Liver (tissue), 10 donors: ENCODE measurements around the gene CFAP73. TPM values are rescaled to one million over a fixed set of nuclear protein-coding genes. Genes with fewer than 3 reads are reported as not detected.
"Not testable (repeated sequence)": the region's sequence is repeated elsewhere in the genome, so short reads cannot be mapped to it uniquely, and the experiment has no call there.

Experiments used
- DNase-seq: peaks from one replicate; pipeline ENCODE4 v3.0.0-alpha.2; 2017; ENCODE audit warnings: low spot score
- H3K27ac ChIP-seq, 2 donors: one replicate each; pipeline ENCODE4 v1.7.0; 2013; ENCODE audit warnings: inconsistent platforms in 2 of 2, low read length in 2 of 2, control low read depth in 1 of 2, low read depth in 1 of 2, mild to moderate bottlenecking in 1 of 2
- H3K27me3 ChIP-seq, 4 donors: one replicate each; pipeline versions ENCODE4 v1.6.1 to v1.7.0; 2013; ENCODE audit warnings: low read length in 3 of 4, inconsistent platforms in 1 of 4, mild to moderate bottlenecking in 1 of 4, moderate library complexity in 1 of 4; ENCODE audit not compliant: control insufficient read depth in 4 of 4, insufficient read depth in 4 of 4
- H3K36me3 ChIP-seq, 4 donors: one replicate each; pipeline versions ENCODE4 v1.6.1 to v1.7.0; 2013; ENCODE audit warnings: low read length in 3 of 4, mild to moderate bottlenecking in 3 of 4, low read depth in 1 of 4, moderate library complexity in 1 of 4; ENCODE audit not compliant: control insufficient read depth in 4 of 4, insufficient read depth in 3 of 4
- H3K4me1 ChIP-seq, 4 donors: one replicate each; pipeline versions ENCODE4 v1.6.1 to v1.7.0; 2013; ENCODE audit warnings: low read length in 3 of 4, mild to moderate bottlenecking in 3 of 4, moderate library complexity in 1 of 4; ENCODE audit not compliant: control insufficient read depth in 4 of 4, insufficient read depth in 4 of 4
- H3K4me3 ChIP-seq, 3 donors: one replicate each; pipeline versions ENCODE4 v1.6.1 to v1.7.0; 2013; ENCODE audit warnings: low read length in 3 of 3, control low read depth in 1 of 3, low read depth in 1 of 3, mild to moderate bottlenecking in 1 of 3
- H3K9ac ChIP-seq, 2 donors: one replicate each; pipeline ENCODE4 v1.7.0; 2013; ENCODE audit warnings: low read length in 2 of 2, mild to moderate bottlenecking in 2 of 2, moderate library complexity in 2 of 2, control low read depth in 1 of 2, low read depth in 1 of 2
- H3K9me3 ChIP-seq, 4 donors: one replicate each; pipeline versions ENCODE4 v1.6.1 to v1.7.0; 2013; ENCODE audit warnings: low read length in 3 of 4; ENCODE audit not compliant: control insufficient read depth in 4 of 4
- ATF3 ChIP-seq: IDR thresholded peaks from 2 replicates; pipeline ENCODE4 v1.6.1; 2016; ENCODE audit warnings: antibody characterized with exemption
- EGR1 ChIP-seq, 2 donors: IDR thresholded peaks; 2 replicates each; pipeline ENCODE4 v1.6.1; 2016 to 2018; ENCODE audit warnings: antibody characterized with exemption in 2 of 2, low read depth in 2 of 2
- HNF4G ChIP-seq: IDR thresholded peaks from 2 replicates; pipeline ENCODE4 v1.6.1; 2016; ENCODE audit warnings: antibody characterized with exemption
- JUND ChIP-seq, 2 donors: IDR thresholded peaks; 2 replicates each; pipeline ENCODE4 v1.6.1; 2016; ENCODE audit warnings: antibody characterized with exemption in 2 of 2
- MAX ChIP-seq: IDR thresholded peaks from 2 replicates; pipeline ENCODE4 v1.6.1; 2016; ENCODE audit warnings: antibody characterized with exemption
- NR2F2 ChIP-seq: IDR thresholded peaks from 2 replicates; pipeline ENCODE4 v1.6.1; 2016; ENCODE audit warnings: antibody characterized with exemption
- RXRA ChIP-seq, 2 donors: IDR thresholded peaks; 2 replicates each; pipeline ENCODE4 v1.6.1; 2017 to 2018; ENCODE audit warnings: antibody characterized with exemption in 2 of 2, mild to moderate bottlenecking in 1 of 2
- SP1 ChIP-seq: IDR thresholded peaks from 2 replicates; pipeline ENCODE4 v1.6.1; 2018; ENCODE audit warnings: antibody characterized with exemption, mild to moderate bottlenecking
- YY1 ChIP-seq: IDR thresholded peaks from 2 replicates; pipeline ENCODE4 v1.6.1; 2016; ENCODE audit warnings: antibody characterized with exemption, mild to moderate bottlenecking
- ZBTB33 ChIP-seq: IDR thresholded peaks from 2 replicates; pipeline ENCODE4 v1.6.1; 2016; ENCODE audit warnings: antibody characterized with exemption
- WGBS: extraction: QIAGEN DNeasy Blood & Tissue Kit; methylation state at CpG from one replicate; pipeline ENCODE4 v1.1.7; 2013; 5-methylcytosine and 5-hydroxymethylcytosine counted together
- polyA plus RNA-seq, 2 donors: library from polyadenylated mRNA; stranded (reverse) in 1 of 2; unstranded in 1 of 2; fragments of 200-250 nt in 1 of 2; fragments of >200 nt in 1 of 2; fragmentation: Nextera tagmentation in 1 of 2; extraction: Ambion mirVana in 1 of 2; gene quantifications; one replicate each; pipeline versions ENCODE4 v1.2.1 to v1.2.3, GENCODE V29; 2013 to 2015
- small RNA-seq: library from RNA; depleted of rRNA; stranded (forward); fragments of <200 nt; gene quantifications from one replicate; pipeline ENCODE3, GENCODE V24; 2014
- total RNA-seq, 2 donors: library from RNA; depleted of rRNA; stranded (reverse); fragments of >200 nt; gene quantifications; one replicate each; pipeline ENCODE4 v1.2.3, GENCODE V29; 2014
- donor health status: healthy.
- donor health status: healthy.
- donor health status: healthy.
- donor health status: healthy.
- donor health status: healthy.

Gene CFAP73
- total and polyA plus RNA-seq, 4 donors, result 0.18 to 0.19 TPM; not detected in 2

DNA sequence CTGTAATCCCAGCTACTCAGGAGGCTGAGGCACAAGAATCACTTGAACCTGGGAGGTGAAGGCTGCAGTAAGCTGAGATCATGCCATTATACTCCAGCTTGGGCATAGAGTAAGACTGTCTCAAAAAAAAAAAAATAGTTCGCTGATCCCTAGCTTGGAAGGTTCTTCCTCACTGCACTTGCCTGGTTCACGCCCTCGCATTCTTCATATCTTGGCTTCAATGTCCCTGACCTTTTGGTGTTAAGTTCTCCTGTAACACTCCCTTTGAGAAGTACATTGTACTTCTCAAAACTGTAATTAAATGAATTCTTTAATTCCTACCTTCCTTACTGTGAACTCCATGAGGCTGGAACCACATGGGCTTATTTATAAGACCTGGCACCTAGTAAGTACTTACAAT is 55.3 kb downstream of the CFAP73 start:
- H3K4me1 ChIP-seq, result peaks cover 0 to 8% (median 0%) of the 10 kb centered on the region in 4 donors
- 85% methylated on average over 3 of the region's 3 CpGs for WGBS
- H3K4me3 ChIP-seq, result no peak overlapping the region
- no peaks in the 10 kb centered on the region for H3K27me3 ChIP-seq
- no peak for DNase-seq
- no peak for TF ChIP-seq MAX
- no peak for TF ChIP-seq EGR1 (IDR thresholded peaks at IDR 0.05; ENCODE audit: low read depth in 2 of 2)
- no peak for TF ChIP-seq YY1
- no peak for TF ChIP-seq JUND (IDR thresholded peaks at IDR 0.05)
- no peak overlapping the region for H3K9ac ChIP-seq
- H3K9me3 ChIP-seq, result no peaks in the 10 kb centered on the region
- H3K27ac ChIP-seq, result no peak overlapping the region
- no peaks in the 10 kb centered on the region for H3K36me3 ChIP-seq

DNA sequence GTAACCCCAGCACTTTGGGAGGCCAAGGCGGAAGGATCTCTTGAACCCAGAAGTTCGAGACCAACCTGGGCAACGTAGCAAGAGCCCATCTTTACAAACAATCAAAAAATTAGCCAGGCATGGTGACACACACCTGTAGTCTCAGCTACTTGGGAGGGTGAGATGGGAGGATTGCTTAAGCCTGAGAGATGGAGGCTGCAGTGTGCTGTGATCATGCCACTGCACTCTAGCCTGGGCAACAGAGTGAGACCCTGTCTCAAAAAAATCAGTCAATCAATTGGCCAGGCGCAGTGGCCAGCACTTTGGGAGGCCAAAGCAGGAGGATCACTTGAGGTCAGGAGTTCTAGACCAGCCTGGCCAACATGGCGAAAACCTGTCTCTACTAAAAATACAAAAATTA is 57.3 kb downstream of the CFAP73 start:
- not testable (repeated sequence) for DNase-seq, H3K4me3 ChIP-seq, H3K27me3 ChIP-seq, H3K36me3 ChIP-seq, H3K4me1 ChIP-seq, H3K9me3 ChIP-seq, H3K9ac ChIP-seq, H3K27ac ChIP-seq
- WGBS, result over 99% methylated on average over 5 of the region's 5 CpGs

DNA sequence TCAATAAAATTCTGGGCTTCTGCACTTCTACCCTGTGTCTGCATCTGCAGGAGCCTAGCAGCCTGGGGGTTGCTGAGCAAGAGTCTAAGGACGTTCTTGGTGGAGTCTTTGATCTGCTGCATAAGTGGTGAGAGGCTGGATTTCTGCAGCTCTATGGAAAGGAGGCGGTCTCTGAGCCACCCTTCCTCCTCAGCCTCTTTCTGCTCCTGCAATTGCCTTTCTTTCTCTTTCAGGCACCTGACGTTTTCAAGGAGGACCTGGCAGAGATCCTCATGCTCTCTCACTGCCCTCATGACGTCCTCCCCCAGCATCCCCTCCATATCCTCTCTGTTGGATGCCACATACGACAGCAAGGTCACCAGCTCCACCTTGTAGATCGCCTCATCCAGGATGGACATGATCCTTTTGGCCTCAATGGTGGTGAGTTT is 58.1 kb downstream of the CFAP73 start:
- 81% methylated on average over 6 of the region's 6 CpGs for WGBS
- no peaks in the 10 kb centered on the region for H3K36me3 ChIP-seq
- no peak overlapping the region for H3K27ac ChIP-seq
- H3K9me3 ChIP-seq, result no peaks in the 10 kb centered on the region
- no peak overlapping the region for H3K9ac ChIP-seq
- H3K27me3 ChIP-seq, result no peaks in the 10 kb centered on the region
- no peak for DNase-seq
- no peak overlapping the region for H3K4me3 ChIP-seq
- TF ChIP-seq ATF3 (no peak), HNF4G (no peak), ZBTB33 (no peak)
- peaks cover 0 to 8% (median 0%) of the 10 kb centered on the region in 4 donors for H3K4me1 ChIP-seq

DNA sequence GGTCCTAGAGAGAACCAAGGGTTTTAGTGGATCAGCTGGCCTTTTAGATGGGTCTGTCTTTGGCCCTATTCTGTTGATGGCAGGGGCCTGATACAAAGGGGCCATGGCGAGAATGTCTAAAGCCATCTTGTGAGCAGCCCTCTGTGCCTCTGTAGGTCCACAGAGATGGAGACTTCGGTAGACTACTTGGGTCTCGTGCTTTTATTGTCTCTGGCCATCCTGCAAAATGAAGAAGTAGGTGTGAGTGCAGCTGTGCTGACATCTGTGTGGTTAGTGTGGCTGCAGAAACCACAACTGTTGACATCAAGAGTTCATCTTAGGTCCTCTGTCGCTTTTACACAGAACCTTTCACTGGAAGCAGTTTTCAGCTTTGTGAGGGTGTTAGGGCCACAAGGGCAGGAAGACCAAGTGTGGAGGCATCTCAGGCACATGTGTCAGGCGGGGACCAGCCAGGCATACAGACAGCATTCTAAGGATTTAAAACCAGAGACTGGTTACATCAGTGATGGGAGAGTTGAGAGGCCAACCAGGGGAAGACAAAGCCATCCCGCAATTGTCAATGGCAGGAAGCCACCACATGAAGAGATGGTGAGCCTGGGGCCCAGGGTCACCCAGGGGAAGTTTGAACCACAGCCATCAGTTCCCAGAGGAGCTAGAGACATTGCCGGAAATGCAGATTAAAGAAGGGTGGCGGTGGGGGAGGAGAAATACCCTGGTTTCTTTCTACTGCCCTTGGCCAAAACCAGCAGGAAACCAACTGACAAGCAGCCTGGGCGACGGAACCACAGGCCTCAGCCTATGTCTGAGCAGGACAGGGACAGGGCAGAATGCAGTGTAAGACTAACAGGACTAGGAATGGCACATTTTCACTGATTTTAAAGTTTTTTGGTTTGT is 58.8 kb downstream of the CFAP73 start:
- Histone ChIP-seq H3K4me1 (peaks cover 0 to 8% (median 0%) of the 10 kb centered on the region in 4 donors), H3K9ac (no peak overlapping the region), H3K27ac (peak overlapping the region; percentile 11 to 42), H3K4me3 (no peak overlapping the region), H3K36me3 (no peaks in the 10 kb centered on the region), H3K9me3 (no peaks in the 10 kb centered on the region), H3K27me3 (no peaks in the 10 kb centered on the region)
- no peak for TF ChIP-seq ATF3
- TF ChIP-seq SP1, result peak; percentile 44
- peak; percentile 76 for TF ChIP-seq NR2F2
- TF ChIP-seq RXRA (IDR thresholded peaks at IDR 0.05), result peak in 1 of 2 donors; percentile 16
- no peak for TF ChIP-seq JUND (IDR thresholded peaks at IDR 0.05)
- 68% methylated on average over 10 of the region's 10 CpGs for WGBS
- DNase-seq, result no peak

Small RNAs within 50 kb of the gene (small RNA-seq; reads per million reads assigned to genes)
- gene MIR7106, result not detected
- gene RF00019, result not detected

Other genes starting within 250 kb of the CFAP73 start
- gene OAS1, start 242.8 kb upstream of the CFAP73 start, total RNA-seq, result 10 to 100 TPM; 20.5 to 22.0 TPM
- 10 to 100 TPM; 24.9 to 26.0 TPM for gene OAS1, start 242.8 kb upstream of the CFAP73 start, polyA plus RNA-seq
- gene OAS3, start 211.2 kb upstream of the CFAP73 start, total RNA-seq, result 1 to 10 TPM; 4.5 to 9.5 TPM
- 1 to 10 TPM; 3.8 to 6.3 TPM for gene OAS3, start 211.2 kb upstream of the CFAP73 start, polyA plus RNA-seq
- gene OAS2, start 171.2 kb upstream of the CFAP73 start, total RNA-seq, result 1 to 10 TPM; 4.9 to 8.8 TPM
- 1 to 10 TPM; 3.3 to 9.4 TPM for gene OAS2, start 171.2 kb upstream of the CFAP73 start, polyA plus RNA-seq
- gene DTX1, start 93.0 kb upstream of the CFAP73 start, total RNA-seq, result 10 to 100 TPM in 1 of 2 donors, 1 to 10 TPM in 1; 2.1 to 16.6 TPM
- gene DTX1, start 93.0 kb upstream of the CFAP73 start, polyA plus RNA-seq, result 10 to 100 TPM in 1 of 2 donors, 1 to 10 TPM in 1; 3.5 to 33.2 TPM
- under 1 TPM; 0.25 to 0.33 TPM for gene RASAL1, start 14.0 kb upstream of the CFAP73 start, total RNA-seq
- gene RASAL1, start 14.0 kb upstream of the CFAP73 start, polyA plus RNA-seq, result under 1 TPM; 0.20 to 0.26 TPM
- 10 to 100 TPM; 20.2 to 20.5 TPM for gene DDX54, start 35.8 kb downstream of the CFAP73 start, total RNA-seq
- 10 to 100 TPM; 22.8 to 28.4 TPM for gene DDX54, start 35.8 kb downstream of the CFAP73 start, polyA plus RNA-seq
- gene RITA1, start 36.0 kb downstream of the CFAP73 start, total RNA-seq, result 10 to 100 TPM; 10.6 to 13.8 TPM
- 10 to 100 TPM; 16.0 to 18.1 TPM for gene RITA1, start 36.0 kb downstream of the CFAP73 start, polyA plus RNA-seq
- 10 to 100 TPM; 11.1 to 19.2 TPM for gene TPCN1, start 71.7 kb downstream of the CFAP73 start, total RNA-seq
- gene TPCN1, start 71.7 kb downstream of the CFAP73 start, polyA plus RNA-seq, result 10 to 100 TPM in 1 of 2 donors, 1 to 10 TPM in 1; 8.6 to 16.4 TPM
- 10 to 100 TPM; 13.7 to 23.8 TPM for gene SLC8B1, start 185.4 kb downstream of the CFAP73 start, total RNA-seq
- 10 to 100 TPM in 1 of 2 donors, 1 to 10 TPM in 1; 9.9 to 14.7 TPM for gene SLC8B1, start 185.4 kb downstream of the CFAP73 start, polyA plus RNA-seq
- 10 to 100 TPM; 21.5 to 31.2 TPM for gene PLBD2, start 208.9 kb downstream of the CFAP73 start, total RNA-seq
- 10 to 100 TPM; 12.1 to 17.7 TPM for gene PLBD2, start 208.9 kb downstream of the CFAP73 start, polyA plus RNA-seq